HepG2 (cell line): Measurements from ENCODE around the gene IQGAP3. TPM values are rescaled to one million over a fixed set of nuclear protein-coding genes. Genes with fewer than 3 reads are reported as not detected.

Experiments used
- ATAC-seq: fragments of 200-7000 bp; cut with Tn5 transposase; 3 replicates; pipeline ENCODE4 v1.9.1; 2020; ENCODE audit warnings: mild to moderate bottlenecking, moderate library complexity
- BruUV-seq: library from RNA; stranded (reverse); fragments of 400-500 nt; replicated peaks from 2 replicates; lab custom pipeline; 2021; lab: Mats Ljungman, UMichigan
- CTCF ChIA-PET: fragments of 300-600 bp; formaldehyde crosslinking; extraction: SDS; loops from one replicate; lab custom pipeline; 2021; ENCODE audit warnings: low total read pairs, inconsistent platforms, low intra/inter-chr PET ratio; lab: Yijun Ruan, JAX
- POLR2A ChIA-PET: fragments of 350-600 bp; sonication (Branson Sonifier 250); formaldehyde crosslinking; loops from one replicate; lab custom pipeline; 2020; ENCODE audit warnings: antibody characterized with exemption, inconsistent platforms; lab: Yijun Ruan, JAX
- DNase-seq: peaks from one replicate; pipeline ENCODE4 v3.0.0-alpha.2; 2015; ENCODE audit warnings: low spot score
- FAIRE-seq: peaks from 3 replicates; lab custom pipeline; 2011; peaks lifted over from hg19 to GRCh38; lab: Jason Lieb, UNC
- H2AFZ ChIP-seq: one replicate; pipeline ENCODE4 v1.6.1; 2011; ENCODE audit warnings: low read length, inconsistent platforms
- H3K27ac ChIP-seq: fragments of 300-600 bp; 3 replicates; pipeline ENCODE4 v1.8.0; 2011; ENCODE audit warnings: mixed run types, mild to moderate bottlenecking, mixed read lengths, low read length, inconsistent platforms; ENCODE audit not compliant: insufficient read depth; ENCODE audit errors: extremely low read length
- H3K27me3 ChIP-seq, 2 experiments: fragments of 200-600 bp in 1 of 2; 2 replicates in 1 of 2; 3 replicates in 1 of 2; pipeline versions ENCODE4 v1.6.0 to v1.8.0; 2011; ENCODE audit warnings: low read length in 2 of 2, mild to moderate bottlenecking in 2 of 2, moderate library complexity in 2 of 2, inconsistent platforms in 1 of 2; ENCODE audit not compliant: insufficient read depth in 2 of 2, control insufficient read depth in 1 of 2
- H3K36me3 ChIP-seq, 2 experiments: fragments of 200-600 bp in 1 of 2; replicated peaks in 1 of 2; 2 replicates in 1 of 2; 3 replicates in 1 of 2; pipeline versions ENCODE4 v1.5.1 to v1.8.0; 2011; ENCODE audit warnings: low read length in 2 of 2, inconsistent platforms in 1 of 2; ENCODE audit not compliant: insufficient read depth in 2 of 2, control insufficient read depth in 1 of 2
- H3K4me1 ChIP-seq: 2 replicates; pipeline ENCODE4 v1.5.1; 2012; ENCODE audit warnings: low read length, inconsistent platforms; ENCODE audit not compliant: insufficient read depth
- H3K4me2 ChIP-seq: 2 replicates; pipeline ENCODE4 v1.6.0; 2011; ENCODE audit warnings: low read depth, low read length, inconsistent platforms
- H3K4me3 ChIP-seq, 3 experiments: fragments of 200-600 bp in 1 of 3; sonication (generic), shearing (Covaris generic) in 1 of 3; replicated peaks in 1 of 3; 2 replicates each; pipeline ENCODE4 v1.5.1; 2011 to 2016; ENCODE audit warnings: low read length in 3 of 3, inconsistent platforms in 2 of 3, low read depth in 2 of 3, mild to moderate bottlenecking in 2 of 3, control low read depth in 1 of 3, mixed read lengths in 1 of 3; ENCODE audit not compliant: insufficient read depth in 1 of 3
- H3K79me2 ChIP-seq: one replicate; pipeline ENCODE4 v1.6.1; 2011; ENCODE audit warnings: low read length, inconsistent platforms; ENCODE audit not compliant: insufficient read depth
- H3K9ac ChIP-seq: 2 replicates; pipeline ENCODE4 v1.6.0; 2011; ENCODE audit warnings: mild to moderate bottlenecking, low read depth, low read length, inconsistent platforms; ENCODE audit not compliant: insufficient read depth
- H3K9me3 ChIP-seq: 2 replicates; pipeline ENCODE4 v1.5.1; 2012; ENCODE audit warnings: mild to moderate bottlenecking, low read length
- H4K20me1 ChIP-seq: 2 replicates; pipeline ENCODE4 v1.6.0; 2011; ENCODE audit warnings: inconsistent platforms, mild to moderate bottlenecking, low read length, moderate library complexity; ENCODE audit not compliant: insufficient read depth
- SATB2 ChIP-seq: sonication (generic); formaldehyde crosslinking; IDR thresholded peaks from 2 replicates; pipeline ENCODE4 v1.5.0; 2020; ENCODE audit warnings: missing genetic modification reagents
- SMARCC2 ChIP-seq: fragments of 450-650 bp; IDR thresholded peaks from 2 replicates; pipeline ENCODE4 v1.6.1; 2017; ENCODE audit warnings: antibody characterized with exemption, mild to moderate bottlenecking
- TEAD2 ChIP-seq: sonication (generic); formaldehyde crosslinking; IDR thresholded peaks from 2 replicates; pipeline ENCODE4 v1.9.0; 2021; ENCODE audit warnings: missing genetic modification reagents
- WGBS: methylation state at CpG from one replicate; pipeline ENCODE4 v1.1.6; 2017; ENCODE audit warnings: low lambda C conversion rate; 5-methylcytosine and 5-hydroxymethylcytosine counted together
- in situ Hi-C: cut with HindIII; loops from 2 replicates; pipeline ENCODE4 v1.10.0; 2017; ENCODE audit warnings: low pct_unique_long_range_greater_than_20kb; ENCODE audit not compliant: extremely low pct_ligation_motif_present
- intact Hi-C: fragments of 100-400 bp; cut with micrococcal nuclease; formaldehyde crosslinking; loops from one replicate; pipeline ENCODE4 v1.10.0; 2022; ENCODE audit not compliant: unreplicated experiment
- polyA plus RNA-seq, 8 experiments: library from polyadenylated mRNA; depleted of rRNA in 3 of 8; stranded (reverse) in 7 of 8; unstranded in 1 of 8; fragments of >200 nt; fragmentation: Illumina TruSeq in 4 of 8; extraction: Trizol in 4 of 8; gene quantifications; 2 replicates each; pipeline versions ENCODE4 v1.2.1 to v1.2.3, GENCODE V29; 2011 to 2016; ENCODE audit warnings: low read depth in 4 of 8, missing spikeins in 1 of 8, mixed read lengths in 1 of 8; ENCODE audit not compliant: insufficient read depth in 1 of 8
- total RNA-seq, 5 experiments: library from RNA; depleted of rRNA; stranded (reverse); fragments of >200 nt; fragmentation: Illumina TruSeq; extraction: Trizol; gene quantifications; 2 replicates each; pipeline ENCODE4 v1.2.3, GENCODE V29; 2016; ENCODE audit warnings: low read depth in 1 of 5
- TF ChIP-seq, protein P1 (sequence below): fragments of 450-650 bp; IDR thresholded peaks from 2 replicates; pipeline ENCODE4 v1.6.1; 2017; ENCODE audit warnings: mild to moderate bottlenecking
- TF ChIP-seq, protein P2 (sequence below): sonication (generic); IDR thresholded peaks from 2 replicates; pipeline ENCODE4 v1.6.1; 2016; ENCODE audit warnings: low read depth, borderline replicate concordance
- TF ChIP-seq, protein P3 (sequence below): sonication (generic); formaldehyde crosslinking; IDR thresholded peaks from 2 replicates; pipeline ENCODE4 v1.5.0; 2020; ENCODE audit warnings: mild to moderate bottlenecking, missing genetic modification reagents

IQGAP3 gene
- total and polyA plus RNA-seq, 2 of the 13 experiments (the other 11 are each of a cell fraction or from before 2014, with no cell fraction given): 13.5 to 14.1 TPM

DNA sequence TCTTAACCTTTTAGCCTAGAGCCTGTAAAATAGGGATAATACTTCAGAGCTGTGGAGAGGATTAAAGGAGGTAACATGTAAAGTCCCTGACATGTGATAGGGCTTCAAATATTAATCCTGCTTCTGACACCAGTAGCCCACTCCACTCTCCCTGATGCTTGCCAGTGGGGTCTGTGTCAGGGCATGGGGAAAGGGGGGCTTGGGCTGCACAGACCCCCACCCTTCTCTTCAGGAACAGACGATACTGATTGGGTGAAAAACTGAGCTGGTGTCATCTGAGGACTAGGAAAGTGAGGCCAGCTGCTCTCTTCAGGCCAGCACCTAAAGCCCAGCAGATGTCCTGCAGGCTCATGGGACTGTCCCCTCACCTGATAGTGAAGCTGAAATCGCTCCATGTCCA is 44.8 kb downstream of the IQGAP3 start (continued):
- TF ChIP-seq, protein P1, sequence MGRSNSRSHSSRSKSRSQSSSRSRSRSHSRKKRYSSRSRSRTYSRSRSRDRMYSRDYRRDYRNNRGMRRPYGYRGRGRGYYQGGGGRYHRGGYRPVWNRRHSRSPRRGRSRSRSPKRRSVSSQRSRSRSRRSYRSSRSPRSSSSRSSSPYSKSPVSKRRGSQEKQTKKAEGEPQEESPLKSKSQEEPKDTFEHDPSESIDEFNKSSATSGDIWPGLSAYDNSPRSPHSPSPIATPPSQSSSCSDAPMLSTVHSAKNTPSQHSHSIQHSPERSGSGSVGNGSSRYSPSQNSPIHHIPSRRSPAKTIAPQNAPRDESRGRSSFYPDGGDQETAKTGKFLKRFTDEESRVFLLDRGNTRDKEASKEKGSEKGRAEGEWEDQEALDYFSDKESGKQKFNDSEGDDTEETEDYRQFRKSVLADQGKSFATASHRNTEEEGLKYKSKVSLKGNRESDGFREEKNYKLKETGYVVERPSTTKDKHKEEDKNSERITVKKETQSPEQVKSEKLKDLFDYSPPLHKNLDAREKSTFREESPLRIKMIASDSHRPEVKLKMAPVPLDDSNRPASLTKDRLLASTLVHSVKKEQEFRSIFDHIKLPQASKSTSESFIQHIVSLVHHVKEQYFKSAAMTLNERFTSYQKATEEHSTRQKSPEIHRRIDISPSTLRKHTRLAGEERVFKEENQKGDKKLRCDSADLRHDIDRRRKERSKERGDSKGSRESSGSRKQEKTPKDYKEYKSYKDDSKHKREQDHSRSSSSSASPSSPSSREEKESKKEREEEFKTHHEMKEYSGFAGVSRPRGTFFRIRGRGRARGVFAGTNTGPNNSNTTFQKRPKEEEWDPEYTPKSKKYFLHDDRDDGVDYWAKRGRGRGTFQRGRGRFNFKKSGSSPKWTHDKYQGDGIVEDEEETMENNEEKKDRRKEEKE: no peak
- TF ChIP-seq SATB2: no peak
- no peak for TF ChIP-seq SMARCC2
- TF ChIP-seq TEAD2 (CRISPR knock-in tag): no peak

DNA sequence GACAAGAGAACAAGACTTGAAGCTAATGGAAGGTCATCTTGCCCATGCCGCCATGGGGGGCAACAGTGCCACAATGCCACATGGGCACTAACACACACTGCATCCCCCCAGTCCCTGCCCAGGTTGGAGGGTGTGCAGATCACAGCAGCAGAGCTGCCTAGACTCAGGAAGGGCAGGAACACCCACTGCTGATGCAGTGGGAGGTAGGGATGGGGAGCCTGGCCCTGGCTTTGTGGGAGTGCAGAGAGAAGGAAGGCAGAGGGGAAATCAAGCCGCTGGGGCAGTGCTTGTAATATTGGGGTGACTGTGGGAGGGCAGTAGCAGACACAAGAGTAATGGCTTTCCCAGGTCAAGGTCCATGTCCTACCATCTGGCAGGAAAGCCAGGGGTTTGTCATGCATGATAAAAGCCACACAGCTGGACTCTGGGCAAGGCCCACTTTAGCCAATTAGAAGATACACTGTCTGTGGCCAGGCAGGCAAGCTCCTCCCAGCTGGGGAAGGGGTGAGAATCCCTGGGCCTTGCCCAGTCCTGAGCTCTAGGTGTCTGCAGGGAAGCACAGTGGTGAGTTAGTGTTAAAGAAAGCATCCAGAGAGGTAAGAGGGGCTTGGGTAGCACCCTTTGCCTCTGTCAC is 46.4 kb downstream of the IQGAP3 start:
- in situ Hi-C loops: no loop called here
- peaks cover 1 to 24% of the 10 kb centered on the region in 2 experiments; a peak in 4 of 5 replicates for H3K36me3 ChIP-seq
- POLR2A ChIA-PET: no interaction called here
- FAIRE-seq (no peak), ATAC-seq (peak; percentile 62), DNase-seq (no peak)
- BruUV-seq: no TSS peak
- H4K20me1 ChIP-seq: no peaks in the 10 kb centered on the region
- CTCF ChIA-PET: no interaction called here
- TF ChIP-seq, protein P2, sequence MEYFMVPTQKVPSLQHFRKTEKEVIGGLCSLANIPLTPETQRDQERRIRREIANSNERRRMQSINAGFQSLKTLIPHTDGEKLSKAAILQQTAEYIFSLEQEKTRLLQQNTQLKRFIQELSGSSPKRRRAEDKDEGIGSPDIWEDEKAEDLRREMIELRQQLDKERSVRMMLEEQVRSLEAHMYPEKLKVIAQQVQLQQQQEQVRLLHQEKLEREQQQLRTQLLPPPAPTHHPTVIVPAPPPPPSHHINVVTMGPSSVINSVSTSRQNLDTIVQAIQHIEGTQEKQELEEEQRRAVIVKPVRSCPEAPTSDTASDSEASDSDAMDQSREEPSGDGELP: peak; percentile 15; the same call in 1 of the 2 replicates
- TF ChIP-seq, protein P3, sequence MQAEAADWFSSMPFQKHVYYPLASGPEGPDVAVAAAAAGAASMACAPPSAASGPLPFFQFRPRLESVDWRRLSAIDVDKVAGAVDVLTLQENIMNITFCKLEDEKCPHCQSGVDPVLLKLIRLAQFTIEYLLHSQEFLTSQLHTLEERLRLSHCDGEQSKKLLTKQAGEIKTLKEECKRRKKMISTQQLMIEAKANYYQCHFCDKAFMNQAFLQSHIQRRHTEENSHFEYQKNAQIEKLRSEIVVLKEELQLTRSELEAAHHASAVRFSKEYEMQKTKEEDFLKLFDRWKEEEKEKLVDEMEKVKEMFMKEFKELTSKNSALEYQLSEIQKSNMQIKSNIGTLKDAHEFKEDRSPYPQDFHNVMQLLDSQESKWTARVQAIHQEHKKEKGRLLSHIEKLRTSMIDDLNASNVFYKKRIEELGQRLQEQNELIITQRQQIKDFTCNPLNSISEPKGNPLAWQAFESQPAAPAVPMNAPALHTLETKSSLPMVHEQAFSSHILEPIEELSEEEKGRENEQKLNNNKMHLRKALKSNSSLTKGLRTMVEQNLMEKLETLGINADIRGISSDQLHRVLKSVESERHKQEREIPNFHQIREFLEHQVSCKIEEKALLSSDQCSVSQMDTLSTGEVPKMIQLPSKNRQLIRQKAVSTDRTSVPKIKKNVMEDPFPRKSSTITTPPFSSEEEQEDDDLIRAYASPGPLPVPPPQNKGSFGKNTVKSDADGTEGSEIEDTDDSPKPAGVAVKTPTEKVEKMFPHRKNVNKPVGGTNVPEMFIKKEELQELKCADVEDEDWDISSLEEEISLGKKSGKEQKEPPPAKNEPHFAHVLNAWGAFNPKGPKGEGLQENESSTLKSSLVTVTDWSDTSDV (CRISPR knock-in tag): no peak
- H3K27me3 ChIP-seq: no peaks in the 10 kb centered on the region
- no peak overlapping the region for H3K4me3 ChIP-seq
- no peaks in the 10 kb centered on the region for H3K9me3 ChIP-seq
- H3K4me1 ChIP-seq: peaks cover 10% of the 10 kb centered on the region
- no peak overlapping the region for H2AFZ ChIP-seq
- H3K79me2 ChIP-seq: no peaks in the 10 kb centered on the region
- 75% methylated on average over 2 of the region's 2 CpGs for WGBS
- no peak overlapping the region for H3K4me2 ChIP-seq
- H3K9ac ChIP-seq: no peak overlapping the region
- H3K27ac ChIP-seq: no peak overlapping the region
- intact Hi-C loops: no loop called here
